Measurements from ENCODE around the gene C4A.

The C4A gene

GRCh38 chr6:32050562-32050961 is 68.7 kb downstream of the C4A start:
- no peak for DNase-seq (ENCODE audit: low spot score)

Measured in LoVo (cell line).